ENCODE measurements around the gene PKNOX2. TPM values are rescaled to one million over a fixed set of nuclear protein-coding genes. Genes with fewer than 3 reads are reported as not detected.
"Not testable (repeated sequence)": the region's sequence is repeated elsewhere in the genome, so short reads cannot be mapped to it uniquely, and the experiment has no call there.

The PKNOX2 gene
- total RNA-seq, 1 donor from 2014 or later = 17.8 TPM

- no peak for DNase-seq
- no peak overlapping the region for H3K27ac ChIP-seq
- TF ChIP-seq, protein P1, sequence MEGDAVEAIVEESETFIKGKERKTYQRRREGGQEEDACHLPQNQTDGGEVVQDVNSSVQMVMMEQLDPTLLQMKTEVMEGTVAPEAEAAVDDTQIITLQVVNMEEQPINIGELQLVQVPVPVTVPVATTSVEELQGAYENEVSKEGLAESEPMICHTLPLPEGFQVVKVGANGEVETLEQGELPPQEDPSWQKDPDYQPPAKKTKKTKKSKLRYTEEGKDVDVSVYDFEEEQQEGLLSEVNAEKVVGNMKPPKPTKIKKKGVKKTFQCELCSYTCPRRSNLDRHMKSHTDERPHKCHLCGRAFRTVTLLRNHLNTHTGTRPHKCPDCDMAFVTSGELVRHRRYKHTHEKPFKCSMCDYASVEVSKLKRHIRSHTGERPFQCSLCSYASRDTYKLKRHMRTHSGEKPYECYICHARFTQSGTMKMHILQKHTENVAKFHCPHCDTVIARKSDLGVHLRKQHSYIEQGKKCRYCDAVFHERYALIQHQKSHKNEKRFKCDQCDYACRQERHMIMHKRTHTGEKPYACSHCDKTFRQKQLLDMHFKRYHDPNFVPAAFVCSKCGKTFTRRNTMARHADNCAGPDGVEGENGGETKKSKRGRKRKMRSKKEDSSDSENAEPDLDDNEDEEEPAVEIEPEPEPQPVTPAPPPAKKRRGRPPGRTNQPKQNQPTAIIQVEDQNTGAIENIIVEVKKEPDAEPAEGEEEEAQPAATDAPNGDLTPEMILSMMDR (IDR thresholded peaks at IDR 0.05) = no peak
- intact Hi-C loops (cut with DNase I) = no loop called here
- H3K27me3 ChIP-seq = no peaks in the 10 kb centered on the region
- no peaks in the 10 kb centered on the region for H3K36me3 ChIP-seq
- peaks cover 6% of the 10 kb centered on the region for H3K4me1 ChIP-seq
- H3K9me3 ChIP-seq = no peaks in the 10 kb centered on the region
- no peak overlapping the region for H3K4me3 ChIP-seq
- ATAC-seq = no peak
Observed at GRCh38 chr11:125221461-125221860, 56.9 kb downstream of the PKNOX2 start.

DNA sequence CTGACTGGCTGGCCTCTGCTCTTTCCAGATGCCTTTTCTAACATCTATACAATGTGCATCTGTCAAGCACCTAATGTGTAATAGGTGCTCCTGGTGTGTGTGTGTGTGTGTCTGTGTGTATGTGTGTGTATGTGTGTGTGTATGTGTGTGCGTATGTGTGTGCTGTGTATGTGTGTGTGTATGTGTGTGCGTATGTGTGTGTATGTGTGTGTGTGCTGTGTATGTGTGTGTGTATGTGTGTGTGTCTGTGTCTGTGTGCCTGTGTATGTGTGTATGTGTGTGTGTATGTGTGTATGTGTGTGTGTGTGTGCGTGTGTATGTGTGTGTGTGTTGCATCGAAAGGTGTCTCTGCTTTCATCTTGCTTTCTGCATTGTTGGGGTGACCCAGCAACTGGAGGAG is 57.9 kb downstream of the PKNOX2 start:
- Histone ChIP-seq H3K4me1 (peaks cover 12% of the 10 kb centered on the region), H3K27me3 (no peaks in the 10 kb centered on the region), H3K9me3 (no peaks in the 10 kb centered on the region), H3K27ac (no peak overlapping the region), H3K4me3 (no peak overlapping the region), H3K36me3 (no peaks in the 10 kb centered on the region)
- intact Hi-C loops (cut with DNase I) = no loop called here
- DNase-seq (no peak), ATAC-seq (no peak)
- TF ChIP-seq, protein P1 (IDR thresholded peaks at IDR 0.05) = no peak

GRCh38 chr11:125223161-125223560 is 58.6 kb downstream of the PKNOX2 start:
- H3K36me3 ChIP-seq; intact Hi-C loops (cut with DNase I); H3K27ac ChIP-seq; ATAC-seq; H3K9me3 ChIP-seq; DNase-seq; H3K27me3 ChIP-seq; H3K4me3 ChIP-seq: not testable (repeated sequence)
- H3K4me1 ChIP-seq = peaks cover 12% of the 10 kb centered on the region

GRCh38 chr11:125223901-125224361 is 59.4 kb downstream of the PKNOX2 start:
- no peak for ATAC-seq
- H3K4me1 ChIP-seq = peaks cover 12% of the 10 kb centered on the region
- no peaks in the 10 kb centered on the region for H3K9me3 ChIP-seq
- H3K27me3 ChIP-seq = no peaks in the 10 kb centered on the region
- no peak overlapping the region for H3K4me3 ChIP-seq
- H3K27ac ChIP-seq = no peak overlapping the region
- TF ChIP-seq, protein P1 (IDR thresholded peaks at IDR 0.05) = no peak
- no peaks in the 10 kb centered on the region for H3K36me3 ChIP-seq
- DNase-seq = no peak
- intact Hi-C loops (cut with DNase I) = no loop called here

GRCh38 chr11:125224391-125225021 is 60.0 kb downstream of the PKNOX2 start:
- intact Hi-C loops (cut with DNase I) = no loop called here
- H3K27ac ChIP-seq = no peak overlapping the region
- no peak for ATAC-seq

DNA sequence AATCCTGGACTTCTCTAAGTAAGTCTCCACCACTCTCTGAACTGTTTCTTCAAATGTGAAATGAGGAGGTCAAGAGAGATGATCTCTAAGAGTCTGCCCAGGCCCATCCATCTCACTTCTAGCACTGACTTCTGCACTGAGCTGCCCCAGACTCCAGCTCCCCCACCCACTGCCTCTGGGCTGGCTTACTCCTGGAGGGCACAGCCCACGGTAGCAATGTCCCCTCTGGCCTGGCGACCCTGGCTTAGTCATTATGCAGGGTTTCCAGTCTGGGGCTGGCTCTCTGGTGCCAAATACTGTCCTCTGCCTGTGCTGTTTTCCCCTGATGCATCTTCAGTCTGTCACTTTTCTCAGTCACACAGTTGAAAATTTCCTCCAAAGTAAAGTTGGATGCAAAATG is 60.9 kb downstream of the PKNOX2 start:
- H3K4me3 ChIP-seq = no peak overlapping the region
- no peaks in the 10 kb centered on the region for H3K9me3 ChIP-seq
- DNase-seq (no peak), ATAC-seq (no peak)
- H3K36me3 ChIP-seq = no peaks in the 10 kb centered on the region
- H3K27me3 ChIP-seq = no peaks in the 10 kb centered on the region
- H3K27ac ChIP-seq = no peak overlapping the region
- TF ChIP-seq, protein P1 (IDR thresholded peaks at IDR 0.05) = no peak
- peaks cover 12% of the 10 kb centered on the region for H3K4me1 ChIP-seq
- intact Hi-C loops (cut with DNase I) = no loop called here

More at GRCh38 chr11:125224391-125225021, 60.0 kb downstream of the PKNOX2 start:
- H3K9me3 ChIP-seq = no peaks in the 10 kb centered on the region
- peaks cover 12% of the 10 kb centered on the region for H3K4me1 ChIP-seq
- H3K4me3 ChIP-seq = no peak overlapping the region
- no peak for DNase-seq
- H3K36me3 ChIP-seq = no peaks in the 10 kb centered on the region
- H3K27me3 ChIP-seq = no peaks in the 10 kb centered on the region
- TF ChIP-seq, protein P1 (IDR thresholded peaks at IDR 0.05) = peak; percentile 22

All from upper lobe of right lung (tissue), 1 donor.